Ectodermal cell (in vitro differentiated cells): Measurements from ENCODE around the gene SLC8A1.

Experiments
- H3K27ac ChIP-seq: 2 replicates; pipeline ENCODE4 v1.7.0; 2013; ENCODE audit warnings: mild to moderate bottlenecking, low read depth, low read length; ENCODE audit not compliant: insufficient read depth, poor library complexity, severe bottlenecking
- H3K27me3 ChIP-seq: 2 replicates; pipeline ENCODE4 v1.7.0; 2013; ENCODE audit warnings: mild to moderate bottlenecking, low read length; ENCODE audit not compliant: insufficient read depth, control insufficient read depth, poor library complexity, severe bottlenecking
- H3K36me3 ChIP-seq: one replicate; pipeline ENCODE4 v1.7.0; 2013; ENCODE audit warnings: low read length; ENCODE audit not compliant: control insufficient read depth, insufficient read depth
- H3K4me1 ChIP-seq: one replicate; pipeline ENCODE4 v1.7.0; 2013; ENCODE audit warnings: low read length; ENCODE audit not compliant: control insufficient read depth, insufficient read depth
- H3K4me3 ChIP-seq: 2 replicates; pipeline ENCODE4 v1.7.0; 2013; ENCODE audit warnings: low read depth, low read length, control low read depth; ENCODE audit not compliant: insufficient read depth
- H3K9me3 ChIP-seq: 2 replicates; pipeline ENCODE4 v1.7.0; 2013; ENCODE audit warnings: mild to moderate bottlenecking, low read length, moderate library complexity; ENCODE audit not compliant: control insufficient read depth
- WGBS, 2 experiments: methylation state at CpG; one replicate each; pipeline ENCODE4 v1.1.7; 2013; ENCODE audit warnings: missing lambda C conversion rate in 2 of 2; 5-methylcytosine and 5-hydroxymethylcytosine counted together

The SLC8A1 gene

DNA sequence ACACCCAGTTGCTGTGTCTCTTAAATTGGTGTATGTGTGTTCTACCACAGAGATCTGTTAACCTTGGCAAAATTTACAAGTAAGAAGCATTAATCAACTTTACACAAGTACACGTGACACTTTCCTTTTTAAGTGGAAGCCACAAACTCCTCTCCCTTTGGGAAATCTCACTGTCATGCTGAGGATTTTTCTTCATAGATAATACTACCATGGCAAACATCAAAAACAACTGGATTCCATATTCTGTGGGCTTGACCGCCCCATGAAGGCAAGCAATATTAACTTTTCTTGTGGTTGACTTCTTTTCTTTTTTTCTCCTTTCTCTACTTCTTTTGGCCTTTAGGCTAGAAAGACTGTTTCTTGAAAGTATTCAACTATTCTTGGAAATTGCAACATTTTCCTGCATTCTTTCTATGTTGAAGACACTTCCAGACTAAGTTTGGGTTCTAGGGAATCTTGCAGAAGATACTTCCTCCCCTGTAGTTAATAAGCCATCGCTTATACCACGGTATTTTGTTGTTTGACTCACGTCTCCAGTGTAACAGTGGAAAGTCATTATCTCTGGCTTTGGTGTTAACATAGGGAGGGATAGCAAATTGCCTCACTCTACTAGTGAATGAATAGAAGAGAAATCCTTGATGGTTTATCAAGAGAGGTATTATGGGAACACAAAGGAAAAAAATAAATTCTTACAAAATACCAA, 79.5 kb downstream of the SLC8A1 start:
- peaks cover 10% of the 10 kb centered on the region for H3K4me1 ChIP-seq
- no peaks in the 10 kb centered on the region for H3K9me3 ChIP-seq
- H3K36me3 ChIP-seq = no peaks in the 10 kb centered on the region
- H3K4me3 ChIP-seq = no peak overlapping the region
- WGBS, 2 experiments = 93% methylated on average over 2 to 5 of the region's 5 CpGs
- H3K27ac ChIP-seq = peak overlapping the region; percentile 19
- no peaks in the 10 kb centered on the region for H3K27me3 ChIP-seq

DNA sequence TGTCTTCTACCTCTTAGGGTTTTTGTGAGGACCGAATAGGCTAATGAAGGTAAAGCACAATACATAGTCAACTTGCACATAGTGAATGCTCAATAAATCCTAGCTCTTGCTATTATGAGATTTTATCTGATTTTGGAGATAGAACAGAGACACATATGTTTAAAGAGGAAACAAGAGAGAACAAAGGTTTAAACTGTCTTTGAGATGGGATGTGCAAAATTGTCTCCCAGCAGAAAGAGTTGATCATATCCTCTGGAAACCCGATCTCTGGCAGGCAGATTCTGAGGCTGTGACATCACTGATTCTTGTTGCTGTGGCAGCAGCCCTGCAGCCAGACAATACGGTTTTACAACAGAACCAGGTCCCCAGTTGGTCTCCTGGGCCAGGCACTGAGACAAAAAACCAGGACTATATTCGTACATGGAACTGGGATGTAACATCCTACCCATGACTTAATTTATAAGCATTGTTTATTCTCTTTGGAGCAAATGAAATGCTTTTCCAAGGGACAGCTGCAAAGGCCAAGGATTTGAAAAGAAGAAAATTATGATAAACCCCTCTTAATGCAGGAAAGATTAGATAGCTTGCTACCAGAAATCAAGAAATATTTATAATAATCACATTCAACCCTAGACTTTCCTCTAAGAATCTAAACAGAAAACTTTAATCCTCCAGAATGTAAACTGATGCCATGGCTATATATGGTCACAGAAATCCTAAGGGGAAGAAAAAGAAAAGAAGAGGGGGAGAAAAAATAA, 80.2 kb downstream of the SLC8A1 start:
- Histone ChIP-seq H3K4me1 (peaks cover 10% of the 10 kb centered on the region), H3K9me3 (no peaks in the 10 kb centered on the region), H3K27me3 (no peaks in the 10 kb centered on the region), H3K27ac (peak overlapping the region; percentile 2), H3K36me3 (no peaks in the 10 kb centered on the region), H3K4me3 (no peak overlapping the region)
- 42 to 49% methylated on average over 3 to 4 of the region's 4 CpGs for WGBS, 2 experiments

DNA sequence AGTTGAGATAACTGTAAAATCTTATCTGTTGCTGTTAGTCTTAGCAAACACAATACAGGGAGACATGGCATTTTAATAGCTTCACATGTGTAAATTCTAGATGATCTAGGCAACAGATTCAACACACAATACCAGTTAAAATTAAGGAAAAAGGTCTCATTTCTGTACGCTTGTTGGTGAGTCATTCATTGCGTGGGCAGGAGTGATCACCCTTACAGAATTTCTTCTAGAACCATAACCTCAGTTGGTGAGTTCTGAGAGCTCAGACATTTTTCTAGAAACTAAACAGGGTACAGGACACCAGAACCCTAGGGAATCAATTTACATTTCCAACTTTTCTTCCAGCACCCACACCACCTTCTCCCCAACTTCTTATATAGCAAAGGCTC, 81.9 kb downstream of the SLC8A1 start:
- WGBS, 2 experiments = 94 to 95% methylated on average over 2 of the region's 2 CpGs
- no peaks in the 10 kb centered on the region for H3K9me3 ChIP-seq
- H3K4me1 ChIP-seq = peaks cover 10% of the 10 kb centered on the region
- no peaks in the 10 kb centered on the region for H3K36me3 ChIP-seq
- no peak overlapping the region for H3K27ac ChIP-seq
- no peaks in the 10 kb centered on the region for H3K27me3 ChIP-seq
- H3K4me3 ChIP-seq = no peak overlapping the region

- Histone ChIP-seq H3K27ac (no peak overlapping the region), H3K36me3 (no peaks in the 10 kb centered on the region), H3K9me3 (no peaks in the 10 kb centered on the region), H3K27me3 (no peaks in the 10 kb centered on the region), H3K4me3 (no peak overlapping the region), H3K4me1 (peaks cover 10% of the 10 kb centered on the region)
- 97 to 98% methylated on average over 3 of the region's 3 CpGs for WGBS, 2 experiments
Measured at GRCh38 chr2:40369267-40370006, 82.5 kb downstream of the SLC8A1 start.

DNA sequence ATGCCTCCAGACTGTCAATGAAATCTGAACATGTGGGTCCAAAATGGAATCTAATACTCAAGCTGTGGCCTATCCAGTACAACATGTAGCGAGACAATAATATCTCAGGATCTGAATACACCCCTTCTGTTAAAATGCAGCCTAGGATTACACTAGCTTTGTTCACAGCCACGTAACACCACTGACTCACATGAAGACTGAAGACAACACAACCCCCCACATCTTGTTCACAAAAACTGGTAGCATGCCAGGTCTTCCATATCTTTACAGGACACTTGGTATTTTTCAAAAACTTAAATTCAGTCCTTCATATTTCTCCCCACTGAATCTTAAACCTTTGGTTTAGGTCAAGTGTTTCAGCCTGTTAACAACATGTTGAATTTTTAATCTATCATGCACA, 84.2 kb downstream of the SLC8A1 start:
- Histone ChIP-seq H3K4me3 (no peak overlapping the region), H3K27ac (no peak overlapping the region), H3K27me3 (no peaks in the 10 kb centered on the region), H3K9me3 (no peaks in the 10 kb centered on the region), H3K4me1 (peaks cover 10% of the 10 kb centered on the region), H3K36me3 (no peaks in the 10 kb centered on the region)
- WGBS, 2 experiments = 94 to 98% methylated on average over 2 of the region's 2 CpGs

DNA sequence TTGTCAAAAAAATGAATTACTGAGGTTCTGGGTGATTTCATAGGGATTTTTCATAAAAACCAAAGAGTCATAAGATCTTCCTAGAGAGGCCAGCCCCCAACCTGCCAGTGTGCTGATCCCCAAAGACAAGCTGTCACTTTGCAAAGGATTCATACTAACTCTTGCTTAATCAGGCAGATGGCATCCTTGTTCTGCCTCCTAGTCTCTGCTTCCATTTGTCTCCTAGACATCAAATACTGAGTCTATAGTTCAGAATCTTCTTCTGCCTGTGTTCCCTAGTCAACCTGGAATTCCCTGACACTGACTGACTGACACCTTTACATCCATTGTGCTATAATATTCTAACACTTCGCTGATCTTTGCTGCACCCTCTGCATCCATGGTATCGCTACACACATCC, 84.9 kb downstream of the SLC8A1 start:
- Histone ChIP-seq H3K27ac (no peak overlapping the region), H3K9me3 (no peaks in the 10 kb centered on the region), H3K4me1 (peaks cover 7% of the 10 kb centered on the region), H3K27me3 (no peaks in the 10 kb centered on the region), H3K36me3 (no peaks in the 10 kb centered on the region), H3K4me3 (no peak overlapping the region)
- 88 to 92% methylated on average over 2 of the region's 2 CpGs for WGBS, 2 experiments

DNA sequence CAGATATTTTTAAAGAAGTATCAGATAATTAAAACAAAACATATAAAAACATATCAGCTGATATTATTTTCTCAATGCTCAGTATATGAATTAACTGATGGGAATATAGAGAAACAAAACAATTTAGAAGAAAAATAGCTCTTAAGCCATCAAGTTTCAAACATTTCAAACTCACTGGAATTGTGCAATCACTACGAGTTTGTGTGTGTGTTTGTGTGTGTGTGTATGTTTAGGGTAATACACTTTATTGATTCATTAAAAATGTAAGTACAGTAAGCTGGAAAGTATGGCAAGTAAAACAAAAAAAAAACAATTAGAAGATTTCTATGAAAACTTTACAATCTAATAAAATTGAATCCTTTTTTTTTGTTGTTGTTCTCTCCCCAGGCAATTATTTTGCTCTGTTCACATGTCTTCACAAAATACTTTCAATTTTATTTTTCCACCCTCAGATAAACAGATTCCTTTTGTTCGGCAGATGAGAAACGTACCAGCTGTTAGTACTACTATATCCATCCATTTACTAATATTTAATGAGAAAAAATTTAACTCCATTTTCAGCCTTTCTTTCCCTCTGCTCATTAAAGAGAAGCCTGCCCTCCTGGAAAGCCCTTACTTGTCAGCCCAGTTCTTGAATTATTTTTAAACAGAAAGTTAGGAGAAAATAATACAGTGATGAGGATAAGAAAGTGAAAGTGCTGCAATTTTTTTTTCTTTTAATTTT, 87.6 kb downstream of the SLC8A1 start:
- Histone ChIP-seq H3K27ac (no peak overlapping the region), H3K4me1 (no peaks in the 10 kb centered on the region), H3K27me3 (no peaks in the 10 kb centered on the region), H3K4me3 (no peak overlapping the region), H3K36me3 (no peaks in the 10 kb centered on the region), H3K9me3 (no peaks in the 10 kb centered on the region)
- 100% methylated on average over 2 of the region's 3 CpGs for WGBS, 2 experiments

DNA sequence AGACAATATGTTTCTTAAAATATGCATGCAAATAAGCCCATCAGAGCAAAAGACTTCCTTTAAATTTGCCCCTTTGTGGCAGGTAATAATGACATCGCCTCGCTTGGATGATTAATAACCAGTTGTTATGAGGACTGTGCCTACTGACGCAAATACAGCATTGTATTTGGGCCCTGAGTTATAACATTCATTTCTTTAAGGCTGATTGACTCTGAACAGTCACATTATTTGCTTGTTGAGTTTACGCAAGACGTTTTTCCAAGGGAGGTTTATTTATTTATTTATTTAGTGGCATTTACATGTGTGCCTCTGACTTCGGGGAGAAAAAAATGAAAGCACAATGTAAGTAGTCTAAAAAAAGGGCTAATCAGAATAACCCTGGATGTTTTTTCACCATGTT, 88.3 kb downstream of the SLC8A1 start:
- Histone ChIP-seq H3K27ac (no peak overlapping the region), H3K4me1 (no peaks in the 10 kb centered on the region), H3K27me3 (no peaks in the 10 kb centered on the region), H3K9me3 (no peaks in the 10 kb centered on the region), H3K4me3 (no peak overlapping the region), H3K36me3 (no peaks in the 10 kb centered on the region)
- 89 to 90% methylated on average over 6 of the region's 6 CpGs for WGBS, 2 experiments

GRCh38 chr2:40363231-40363630, 88.7 kb downstream of the SLC8A1 start:
- H3K4me1 ChIP-seq = no peaks in the 10 kb centered on the region
- no peaks in the 10 kb centered on the region for H3K9me3 ChIP-seq
- 94 to 100% methylated on average over 1 of the region's 1 CpG for WGBS, 2 experiments
- H3K27me3 ChIP-seq = no peaks in the 10 kb centered on the region
- no peak overlapping the region for H3K4me3 ChIP-seq
- H3K36me3 ChIP-seq = no peaks in the 10 kb centered on the region
- no peak overlapping the region for H3K27ac ChIP-seq

DNA sequence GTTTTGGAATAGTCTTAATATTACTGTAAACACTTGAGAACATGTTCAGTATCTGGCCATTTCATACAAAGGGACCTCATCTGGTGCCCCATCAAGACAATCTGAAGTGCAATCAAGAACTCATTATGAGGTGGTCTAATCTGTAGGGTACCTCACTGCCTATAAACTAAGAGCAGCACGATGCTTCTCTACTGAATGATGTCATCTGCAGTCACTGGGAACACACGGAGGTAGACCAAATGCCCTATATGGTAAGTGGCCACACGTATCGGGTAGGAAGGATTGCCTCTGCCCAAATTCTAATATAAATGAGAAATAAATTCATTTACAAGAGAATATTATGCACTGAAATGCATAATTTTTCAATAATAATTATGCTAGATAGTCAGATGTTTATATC, 90.4 kb downstream of the SLC8A1 start:
- Histone ChIP-seq H3K27ac (no peak overlapping the region), H3K9me3 (no peaks in the 10 kb centered on the region), H3K4me1 (no peaks in the 10 kb centered on the region), H3K36me3 (no peaks in the 10 kb centered on the region), H3K27me3 (no peaks in the 10 kb centered on the region), H3K4me3 (no peak overlapping the region)
- WGBS, 2 experiments = 95% methylated on average over 2 to 4 of the region's 4 CpGs
